Measurements from ENCODE around the gene PFKFB3.
"Not testable (repeated sequence)": the region's sequence is repeated elsewhere in the genome, so short reads cannot be mapped to it uniquely, and the experiment has no call there.

Gene PFKFB3

DNA sequence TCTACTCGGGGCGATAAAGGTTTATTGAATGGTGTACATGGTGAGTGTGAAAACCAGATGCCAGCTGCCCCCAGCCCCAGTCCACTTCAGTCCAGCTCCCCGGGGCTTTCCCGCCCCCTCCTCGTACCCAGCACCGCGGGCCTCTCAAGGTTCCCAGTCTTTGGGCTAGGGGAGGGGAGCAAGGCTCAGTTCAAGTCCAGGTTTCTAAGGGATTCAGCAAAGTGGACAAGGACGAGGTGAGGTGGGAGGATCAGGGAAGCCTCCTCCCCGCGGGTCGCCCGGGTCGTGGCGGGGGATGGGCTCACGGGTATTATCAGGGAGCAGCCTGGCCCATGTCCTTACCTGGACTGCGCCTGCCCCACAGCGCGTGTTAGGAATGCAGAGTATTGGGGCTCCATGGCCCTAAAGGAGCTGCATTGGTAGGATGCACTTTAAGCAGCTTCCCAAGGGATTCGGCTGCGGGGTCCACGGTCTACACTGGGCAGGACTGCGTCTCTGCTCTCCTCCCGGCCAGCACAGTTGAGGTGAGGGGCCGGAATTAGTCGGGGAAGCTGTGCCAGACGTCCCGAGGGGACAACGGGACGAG, 541 bp upstream of the PFKFB3 start:
- DNase-seq (ENCODE audit: low spot score): no peak

- DNase-seq (ENCODE audit: low spot score): peak; percentile 44
Measured at GRCh38 chr10:6203331-6204062, 765 bp downstream of the PFKFB3 start.

DNA sequence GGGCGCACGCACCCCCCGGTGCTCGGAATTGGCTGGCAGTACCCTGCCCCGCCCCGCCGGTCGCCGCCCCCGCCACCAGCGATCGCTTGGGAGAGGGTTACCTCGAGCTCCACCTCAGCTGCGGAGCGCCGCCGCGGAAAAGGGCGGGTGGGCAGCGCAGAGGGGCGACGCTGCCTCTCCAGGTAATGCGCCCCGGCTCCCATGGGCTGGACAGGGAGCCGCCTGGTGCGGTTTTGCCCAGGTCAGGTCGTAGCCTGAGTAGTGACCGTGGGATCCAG, 1.3 kb downstream of the PFKFB3 start:
- DNase-seq (ENCODE audit: low spot score): peak; percentile 47

DNA sequence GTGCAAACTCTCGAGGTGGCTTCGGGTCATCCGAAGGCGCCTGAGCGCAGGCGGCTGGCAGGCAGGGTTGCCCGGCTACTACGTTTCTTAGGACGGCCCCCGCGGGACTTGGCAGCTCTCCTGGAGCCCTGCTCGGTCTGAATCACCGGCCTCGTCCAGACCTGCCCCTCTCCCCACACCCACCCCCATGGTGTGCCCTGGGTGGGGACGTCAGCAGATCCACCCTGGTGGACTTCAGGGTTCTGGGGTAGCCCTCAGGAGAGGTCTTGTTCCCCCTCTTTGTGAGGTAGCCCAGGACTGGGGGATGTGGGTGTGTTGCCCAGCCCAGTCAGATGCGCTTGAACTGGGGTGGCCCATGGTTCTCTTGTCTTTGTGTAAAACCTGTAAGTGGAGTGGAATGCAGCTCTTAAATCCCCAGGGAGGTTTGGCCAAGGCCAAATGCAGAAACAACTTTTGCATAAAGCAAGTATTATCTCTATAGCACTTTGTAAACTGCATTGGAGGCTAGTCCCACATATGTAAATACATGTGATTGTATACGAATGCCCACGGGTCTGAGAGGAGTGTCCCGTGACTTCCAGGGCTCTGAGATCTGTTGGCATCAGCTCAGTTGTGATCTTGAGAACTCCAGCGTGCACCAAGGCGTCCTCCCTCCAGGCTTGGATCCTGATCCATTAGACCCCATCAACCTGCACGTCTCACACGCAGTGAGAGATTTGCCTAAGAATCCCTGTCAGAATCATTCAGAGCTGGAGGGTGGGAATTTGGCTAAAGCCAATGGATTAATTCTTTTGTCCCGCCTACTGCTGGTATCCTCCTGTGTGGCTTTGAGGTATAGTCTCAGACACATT, 1.8 kb downstream of the PFKFB3 start:
- DNase-seq (ENCODE audit: low spot score): no peak

- DNase-seq (ENCODE audit: low spot score): not testable (repeated sequence)
Measured at GRCh38 chr10:6206486-6206885, 3.8 kb downstream of the PFKFB3 start.

DNA sequence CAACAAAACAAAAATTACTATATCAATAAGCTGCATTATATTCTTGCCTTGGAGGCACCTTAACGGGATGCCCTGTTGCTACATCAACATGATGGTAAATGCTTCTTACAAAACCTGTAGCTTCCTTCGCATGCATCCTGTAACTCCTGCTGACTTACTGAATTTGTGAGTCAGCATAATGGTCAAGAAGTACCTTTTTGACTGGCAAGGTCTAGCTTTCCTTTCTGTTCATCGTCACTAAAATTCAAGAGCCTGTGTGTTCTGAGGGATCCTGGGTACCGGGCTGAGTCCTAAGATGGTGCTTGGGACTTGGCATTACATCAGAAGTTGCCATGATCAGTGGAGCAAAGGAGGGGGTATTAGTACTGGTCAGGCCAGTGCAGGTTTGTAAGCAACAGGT, 4.9 kb downstream of the PFKFB3 start:
- DNase-seq (ENCODE audit: low spot score): peak; percentile 63

DNA sequence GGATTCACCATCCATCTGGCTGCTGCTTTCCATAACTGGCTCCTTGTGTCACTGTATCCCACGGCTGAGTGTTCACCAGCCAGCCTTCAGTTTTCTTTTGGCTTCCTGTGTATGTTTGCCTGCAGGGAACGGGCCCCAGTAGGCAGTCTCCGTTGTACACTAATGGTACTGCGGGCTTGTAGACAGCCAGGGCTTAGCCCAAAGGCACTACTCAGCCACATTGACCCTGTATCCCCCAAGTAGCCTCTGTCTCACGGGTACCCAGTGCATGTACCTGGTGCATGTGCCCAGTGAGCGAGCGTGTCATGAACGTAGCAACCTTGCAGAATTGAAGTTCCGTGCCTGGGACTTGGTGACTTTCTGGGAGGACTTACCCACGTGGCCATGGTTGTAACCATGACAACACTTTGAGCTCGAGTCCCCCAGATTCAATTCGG, 6.1 kb downstream of the PFKFB3 start:
- no peak for DNase-seq (ENCODE audit: low spot score)

DNA sequence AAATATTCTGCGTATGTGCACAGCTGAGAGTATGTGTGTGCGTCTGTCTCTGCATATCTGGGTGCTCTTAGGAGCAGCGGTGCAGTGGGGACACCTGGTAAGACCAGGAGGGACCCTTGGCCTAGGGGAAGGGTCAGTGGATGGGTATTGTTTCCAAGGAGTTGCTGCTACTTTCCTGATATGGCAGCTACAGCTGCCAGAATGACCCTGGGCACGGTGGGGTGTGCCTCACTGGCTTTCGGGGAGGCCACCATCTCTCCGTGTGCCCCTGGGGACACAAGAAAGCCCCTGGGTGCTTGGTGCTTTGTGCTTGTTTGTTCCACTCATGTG, 8.6 kb downstream of the PFKFB3 start:
- DNase-seq (ENCODE audit: low spot score): no peak

- DNase-seq (ENCODE audit: low spot score): no peak
Measured at GRCh38 chr10:6211671-6212635, 9.2 kb downstream of the PFKFB3 start.

GRCh38 chr10:6212806-6213205, 10.1 kb downstream of the PFKFB3 start:
- no peak for DNase-seq (ENCODE audit: low spot score)

DNA sequence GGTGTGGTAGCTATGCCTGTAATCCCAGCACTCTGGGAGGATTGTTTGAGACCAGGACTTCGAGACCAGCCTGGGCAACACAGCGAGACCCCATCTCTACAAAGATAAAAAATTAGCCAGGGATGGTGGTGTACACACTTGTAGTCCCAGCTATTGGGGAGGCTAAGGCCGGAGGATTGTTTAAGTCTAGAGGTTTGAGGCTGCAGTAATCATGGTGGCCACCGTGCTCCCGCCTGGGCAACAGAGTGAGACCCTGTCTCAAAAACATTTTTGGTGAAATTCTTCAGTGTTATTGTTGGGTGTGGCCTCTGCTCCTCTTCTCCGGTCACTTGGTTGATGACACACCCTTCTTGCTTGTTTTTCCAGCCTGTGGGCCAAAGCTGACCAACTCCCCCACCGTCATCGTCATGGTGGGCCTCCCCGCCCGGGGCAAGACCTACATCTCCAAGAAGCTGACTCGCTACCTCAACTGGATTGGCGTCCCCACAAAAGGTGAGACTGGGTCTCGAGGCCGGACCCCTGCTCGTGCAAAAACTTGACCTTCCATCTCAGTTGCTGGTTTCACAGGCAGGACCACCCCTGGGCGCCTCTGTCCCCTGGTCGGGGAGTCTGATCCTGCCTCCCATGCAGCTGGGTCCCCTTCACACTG, 10.6 kb downstream of the PFKFB3 start:
- no peak for DNase-seq (ENCODE audit: low spot score)

DNA sequence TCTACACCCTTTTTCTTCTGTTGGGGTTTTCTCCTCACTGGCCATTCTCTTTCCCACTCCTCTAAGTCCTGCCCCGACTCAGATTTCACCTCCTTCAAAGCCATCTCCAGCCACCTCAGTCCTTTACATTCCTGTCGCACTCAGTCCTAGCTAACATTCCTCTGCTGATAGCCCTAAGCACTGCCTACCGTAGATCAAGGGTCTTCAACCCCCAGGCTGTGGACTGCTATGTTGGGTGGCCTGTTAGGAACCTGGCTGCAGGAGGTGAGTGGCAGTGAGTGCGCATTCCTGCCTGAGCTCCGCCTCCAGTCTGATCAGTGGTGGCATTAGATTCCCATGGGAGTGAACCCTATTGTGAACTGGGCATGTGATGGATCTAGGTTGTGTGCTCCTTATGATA, 11.2 kb downstream of the PFKFB3 start:
- DNase-seq (ENCODE audit: low spot score): no peak

GRCh38 chr10:6214612-6215011, 11.9 kb downstream of the PFKFB3 start:
- DNase-seq (ENCODE audit: low spot score): no peak

DNA sequence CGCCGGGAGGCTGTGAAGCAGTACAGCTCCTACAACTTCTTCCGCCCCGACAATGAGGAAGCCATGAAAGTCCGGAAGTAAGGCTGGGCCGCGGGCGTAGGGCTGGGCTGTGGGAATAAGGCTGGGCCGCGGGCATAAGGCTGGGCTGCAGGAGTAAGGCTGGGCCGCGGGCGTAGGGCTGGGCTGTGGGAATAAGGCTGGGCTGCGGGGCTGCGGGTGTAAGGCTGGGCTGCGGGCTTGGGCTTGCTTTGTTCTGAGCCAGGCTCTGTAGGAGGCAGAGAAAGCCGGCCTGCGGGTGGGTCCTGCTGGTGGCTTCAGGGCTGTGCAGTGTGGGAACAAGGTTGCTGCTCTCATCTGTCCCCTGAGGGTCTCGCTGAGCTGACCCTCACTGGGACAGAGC, 12.5 kb downstream of the PFKFB3 start:
- no peak for DNase-seq (ENCODE audit: low spot score)

- no peak for DNase-seq (ENCODE audit: low spot score)
Measured at GRCh38 chr10:6215683-6216484, 13.2 kb downstream of the PFKFB3 start.

- DNase-seq (ENCODE audit: low spot score): no peak
Measured at GRCh38 chr10:6216916-6217315, 14.2 kb downstream of the PFKFB3 start.

DNA sequence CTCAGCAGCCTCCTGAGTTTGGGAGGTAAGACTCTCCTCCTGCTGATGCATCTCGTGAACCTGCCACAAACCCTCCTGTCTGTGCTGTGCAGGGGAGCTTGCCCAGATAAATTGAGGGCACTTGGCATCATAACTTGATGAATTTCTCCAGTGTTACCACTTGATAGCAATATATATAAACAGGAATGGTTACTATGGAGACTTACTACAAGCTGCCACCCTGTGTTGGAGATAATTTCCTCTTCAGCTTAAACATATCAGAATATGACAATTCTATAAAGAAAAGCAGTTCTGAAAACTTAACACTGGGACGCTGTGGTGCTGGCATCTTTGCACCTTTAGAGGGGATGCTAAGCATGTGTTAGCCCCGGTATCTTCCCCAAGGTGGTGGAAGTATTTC, 14.9 kb downstream of the PFKFB3 start:
- DNase-seq (ENCODE audit: low spot score): no peak

- DNase-seq (ENCODE audit: low spot score): no peak
Measured at GRCh38 chr10:6218692-6219493, 16.2 kb downstream of the PFKFB3 start.

DNA sequence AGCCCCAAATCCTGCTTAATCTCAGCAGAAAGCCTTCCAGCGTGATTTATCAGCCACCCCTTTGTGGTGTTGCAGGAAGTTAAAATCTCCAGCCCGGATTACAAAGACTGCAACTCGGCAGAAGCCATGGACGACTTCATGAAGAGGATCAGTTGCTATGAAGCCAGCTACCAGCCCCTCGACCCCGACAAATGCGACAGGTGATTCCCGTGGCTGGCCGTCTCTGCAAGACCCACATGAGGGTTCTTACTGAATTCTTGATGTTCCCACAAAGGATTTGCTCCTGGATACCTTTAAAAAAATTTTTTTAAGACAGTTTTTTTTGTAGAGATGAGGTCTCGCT, 16.7 kb downstream of the PFKFB3 start:
- DNase-seq (ENCODE audit: low spot score): no peak

Measured in activated CD4-positive, alpha-beta T cell treated with anti-CD3 and anti-CD28 coated beads, Interleukin-2, Interleukin-4, amounts not matched to agents 100 ng/mL and 50 ng/mL, durations not matched to agents 16 hours and 8 hours (primary cell).